Measurements from ENCODE around the gene UBE2H. TPM values are rescaled to one million over a fixed set of nuclear protein-coding genes. Genes with fewer than 3 reads are reported as not detected.
A peak's percentile ranks its signal among the peaks of the same experiment; 100 is the strongest.

The UBE2H gene
- total RNA-seq, 2 experiments from 2014 or later, result 27.9 to 28.3 TPM

DNA sequence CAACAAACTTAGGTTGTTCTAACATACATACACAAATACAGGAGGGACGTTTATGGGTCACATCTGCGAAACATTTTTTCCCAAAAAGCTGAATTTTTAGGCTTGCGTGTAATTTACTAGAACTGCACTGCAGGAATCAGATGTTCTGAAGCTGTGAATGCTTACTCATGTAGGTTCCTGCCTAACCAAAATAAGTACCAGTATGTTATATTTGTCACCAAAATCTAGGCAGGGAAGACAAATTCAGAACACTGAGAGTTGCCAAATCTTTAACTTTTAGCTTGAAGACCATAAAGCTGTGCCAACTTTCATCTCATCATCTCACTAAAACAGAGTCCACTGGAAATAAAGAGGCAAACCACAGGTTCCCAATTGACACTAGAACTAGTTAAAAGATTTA lies 5.7 kb downstream of the UBE2H start:
- no peaks in the 10 kb centered on the region for H3K9me3 Mint-ChIP-seq (ENCODE audit: low read depth)
- CTCF ChIA-PET, result no interaction called here
- H3K27me3 Mint-ChIP-seq, result no peaks in the 10 kb centered on the region
- DNase-seq, result no peak
- no peak overlapping the region for H3K4me3 Mint-ChIP-seq
- H3K27ac Mint-ChIP-seq, result no peak overlapping the region
- no peak for ATAC-seq
- H3K4me1 Mint-ChIP-seq, result peaks cover 6% of the 10 kb centered on the region
- peaks cover 15% of the 10 kb centered on the region for H3K36me3 Mint-ChIP-seq

- ATAC-seq, result no peak
- CTCF ChIA-PET, result no interaction called here
Measured at GRCh38 chr7:129946282-129946681, 6.5 kb downstream of the UBE2H start.

GRCh38 chr7:129943352-129943751 lies 9.4 kb downstream of the UBE2H start:
- CTCF ChIA-PET, result no interaction called here
- ATAC-seq (no peak), DNase-seq (no peak)
- Mint-ChIP-seq H3K27ac (no peak overlapping the region), H3K9me3 (ENCODE audit: low read depth) (no peaks in the 10 kb centered on the region), H3K36me3 (peaks cover 15% of the 10 kb centered on the region), H3K27me3 (no peaks in the 10 kb centered on the region), H3K4me1 (peaks cover 4% of the 10 kb centered on the region), H3K4me3 (no peak overlapping the region)

More at GRCh38 chr7:129946282-129946681, 6.5 kb downstream of the UBE2H start:
- peaks cover 4% of the 10 kb centered on the region for H3K4me1 Mint-ChIP-seq
- H3K27ac Mint-ChIP-seq, result no peak overlapping the region
- H3K36me3 Mint-ChIP-seq, result peaks cover 15% of the 10 kb centered on the region
- no peaks in the 10 kb centered on the region for H3K27me3 Mint-ChIP-seq
- H3K9me3 Mint-ChIP-seq (ENCODE audit: low read depth), result no peaks in the 10 kb centered on the region
- H3K4me3 Mint-ChIP-seq, result no peak overlapping the region
- DNase-seq, result no peak

DNA sequence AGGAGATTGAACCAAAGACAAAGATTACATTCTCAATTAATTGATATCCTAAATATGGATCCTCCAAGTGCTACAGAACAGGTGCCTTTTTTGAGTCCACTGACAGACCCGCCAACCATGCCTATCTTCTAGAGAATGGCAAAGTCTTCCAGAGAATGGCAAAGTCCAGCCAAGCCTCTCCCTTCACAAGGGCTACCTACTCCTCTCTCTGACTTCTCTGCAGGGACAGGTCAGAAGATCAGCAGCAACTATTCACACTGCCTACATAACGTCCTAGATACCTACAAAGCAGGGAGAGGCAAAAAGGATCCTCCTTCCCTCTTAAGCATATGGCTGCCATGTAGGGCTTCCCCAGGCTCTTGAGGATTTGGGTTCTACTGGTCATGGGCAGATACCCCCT lies 12.4 kb downstream of the UBE2H start:
- H3K4me3 Mint-ChIP-seq, result no peak overlapping the region
- H3K9me3 Mint-ChIP-seq (ENCODE audit: low read depth), result no peaks in the 10 kb centered on the region
- H3K27me3 Mint-ChIP-seq, result no peaks in the 10 kb centered on the region
- DNase-seq (no peak), ATAC-seq (no peak)
- CTCF ChIA-PET, result no interaction called here
- no peaks in the 10 kb centered on the region for H3K4me1 Mint-ChIP-seq
- H3K36me3 Mint-ChIP-seq, result peaks cover 12% of the 10 kb centered on the region
- no peak overlapping the region for H3K27ac Mint-ChIP-seq

- DNase-seq, result no peak
- Mint-ChIP-seq H3K36me3 (peaks cover 8% of the 10 kb centered on the region), H3K4me3 (no peak overlapping the region), H3K4me1 (no peaks in the 10 kb centered on the region), H3K27me3 (no peaks in the 10 kb centered on the region), H3K27ac (no peak overlapping the region), H3K9me3 (ENCODE audit: low read depth) (no peaks in the 10 kb centered on the region)
- ATAC-seq, result no peak
- CTCF ChIA-PET, result no interaction called here
Measured at GRCh38 chr7:129939881-129940280, 12.9 kb downstream of the UBE2H start.

- Mint-ChIP-seq H3K27ac (no peak overlapping the region), H3K9me3 (ENCODE audit: low read depth) (no peaks in the 10 kb centered on the region), H3K27me3 (no peaks in the 10 kb centered on the region), H3K4me1 (no peaks in the 10 kb centered on the region), H3K4me3 (no peak overlapping the region), H3K36me3 (peaks cover 5% of the 10 kb centered on the region)
- DNase-seq (no peak), ATAC-seq (no peak)
- CTCF ChIA-PET, result interaction anchor here (1.2 kb wide), 1 partner anchor 15 kb away, joined by 3 read pairs; no protein-coding TSS in a partner anchor
Measured at GRCh38 chr7:129933627-129934026, 19.1 kb downstream of the UBE2H start.

DNA sequence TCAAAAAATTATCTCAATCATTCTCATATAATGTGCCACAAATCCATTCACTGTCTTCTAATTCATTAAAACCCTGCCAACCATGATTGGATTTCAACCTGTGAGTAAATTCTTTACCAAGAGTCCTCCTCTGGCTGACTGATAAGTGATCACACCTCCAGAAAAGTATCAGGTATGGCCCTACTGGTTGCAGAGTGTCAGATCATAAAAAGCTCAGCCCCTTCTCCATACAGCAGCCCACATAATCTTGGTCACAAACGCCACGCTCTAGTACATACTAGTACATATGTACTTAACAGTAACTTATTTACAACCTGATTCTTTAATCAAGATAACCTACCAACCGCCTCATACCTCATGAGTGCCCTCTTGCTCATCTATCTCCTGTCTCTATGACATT lies 26.1 kb downstream of the UBE2H start:
- ATAC-seq, result no peak
- no peak for DNase-seq
- Mint-ChIP-seq H3K27me3 (no peaks in the 10 kb centered on the region), H3K4me1 (peaks cover 6% of the 10 kb centered on the region), H3K9me3 (ENCODE audit: low read depth) (no peaks in the 10 kb centered on the region), H3K4me3 (no peak overlapping the region), H3K27ac (no peak overlapping the region), H3K36me3 (peaks cover 11% of the 10 kb centered on the region)
- CTCF ChIA-PET, result interaction anchor here (1.5 kb wide), 1 partner anchor 12 kb away, joined by 3 read pairs; no protein-coding TSS in a partner anchor

- Mint-ChIP-seq H3K4me1 (peaks cover 6% of the 10 kb centered on the region), H3K4me3 (no peak overlapping the region), H3K36me3 (peaks cover 11% of the 10 kb centered on the region), H3K9me3 (ENCODE audit: low read depth) (no peaks in the 10 kb centered on the region), H3K27me3 (no peaks in the 10 kb centered on the region), H3K27ac (no peak overlapping the region)
- CTCF ChIA-PET, result interaction anchor here (1.1 kb wide), 1 partner anchor 24 kb away, joined by 3 read pairs; no protein-coding TSS in a partner anchor
- no peak for ATAC-seq
- DNase-seq, result no peak
Measured at GRCh38 chr7:129925416-129926002, 27.3 kb downstream of the UBE2H start.

- DNase-seq, result no peak
- no peak overlapping the region for H3K4me3 Mint-ChIP-seq
- H3K36me3 Mint-ChIP-seq, result peaks cover 13% of the 10 kb centered on the region
- H3K9me3 Mint-ChIP-seq (ENCODE audit: low read depth), result no peaks in the 10 kb centered on the region
- peaks cover 6% of the 10 kb centered on the region for H3K4me1 Mint-ChIP-seq
- no peak overlapping the region for H3K27ac Mint-ChIP-seq
- CTCF ChIA-PET, result no interaction called here
- ATAC-seq, result no peak
- H3K27me3 Mint-ChIP-seq, result no peaks in the 10 kb centered on the region
Measured at GRCh38 chr7:129924602-129925001, 28.2 kb downstream of the UBE2H start.

DNA sequence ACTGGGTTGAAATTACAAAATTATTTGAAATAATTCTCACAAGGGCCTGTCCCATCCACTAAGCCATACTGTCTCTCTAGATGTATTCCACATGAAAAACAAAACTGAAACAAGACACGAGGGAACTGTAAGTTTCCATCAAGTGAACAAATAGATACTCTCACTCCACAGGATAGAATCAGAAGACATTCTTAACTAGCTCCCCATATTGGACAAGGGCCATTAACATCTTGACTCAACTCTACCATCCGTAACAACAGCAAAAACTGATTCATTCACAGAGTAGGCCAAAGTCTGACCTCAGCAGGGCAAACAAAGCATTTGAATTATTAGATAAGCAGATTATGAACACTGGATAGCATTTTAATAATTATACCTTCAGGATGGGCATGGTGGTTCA lies 29.1 kb downstream of the UBE2H start:
- H3K36me3 Mint-ChIP-seq, result peaks cover 12% of the 10 kb centered on the region
- DNase-seq, result no peak
- no peak overlapping the region for H3K27ac Mint-ChIP-seq
- H3K4me3 Mint-ChIP-seq, result no peak overlapping the region
- no peaks in the 10 kb centered on the region for H3K9me3 Mint-ChIP-seq (ENCODE audit: low read depth)
- CTCF ChIA-PET, result no interaction called here
- peak; percentile 27 for ATAC-seq
- peaks cover 6% of the 10 kb centered on the region for H3K4me1 Mint-ChIP-seq
- no peaks in the 10 kb centered on the region for H3K27me3 Mint-ChIP-seq

DNA sequence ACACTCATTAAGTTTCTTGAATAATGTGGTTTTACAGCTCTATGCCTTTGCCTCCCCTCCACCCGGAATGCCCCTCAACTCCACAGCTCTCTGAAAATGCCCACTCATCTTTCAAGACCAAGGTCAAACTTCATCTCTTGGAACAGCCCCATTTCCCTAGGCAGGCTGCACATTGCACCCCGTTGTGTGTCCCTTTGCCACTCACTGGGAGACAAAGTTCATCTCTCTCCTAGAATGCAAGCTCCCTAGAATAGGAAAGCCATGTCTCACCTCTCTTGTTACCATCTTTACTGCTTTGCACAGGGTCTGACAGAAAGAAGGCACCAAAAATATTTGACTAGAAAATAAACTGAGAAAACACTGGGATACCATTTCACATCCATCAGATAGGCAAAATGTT lies 33.3 kb downstream of the UBE2H start:
- Mint-ChIP-seq H3K4me3 (no peak overlapping the region), H3K36me3 (peaks cover 8% of the 10 kb centered on the region), H3K27ac (no peak overlapping the region), H3K4me1 (peaks cover 17% of the 10 kb centered on the region), H3K27me3 (no peaks in the 10 kb centered on the region), H3K9me3 (ENCODE audit: low read depth) (peaks cover 2% of the 10 kb centered on the region)
- no peak for ATAC-seq
- CTCF ChIA-PET, result interaction anchor here (0.7 kb wide), 1 partner anchor 129 kb away, joined by 6 read pairs; no protein-coding TSS in a partner anchor
- no peak for DNase-seq

- ATAC-seq (no peak), DNase-seq (no peak)
- Mint-ChIP-seq H3K36me3 (peaks cover 8% of the 10 kb centered on the region), H3K27ac (no peak overlapping the region), H3K27me3 (no peaks in the 10 kb centered on the region), H3K4me1 (peaks cover 15% of the 10 kb centered on the region), H3K4me3 (no peak overlapping the region), H3K9me3 (ENCODE audit: low read depth) (peaks cover 2% of the 10 kb centered on the region)
- CTCF ChIA-PET, result interaction anchor here (0.6 to 0.7 kb wide), 2 partner anchors 130 to 263 kb away, joined by 3 to 6 read pairs; no protein-coding TSS in a partner anchor
Measured at GRCh38 chr7:129918922-129919321, 33.8 kb downstream of the UBE2H start.

DNA sequence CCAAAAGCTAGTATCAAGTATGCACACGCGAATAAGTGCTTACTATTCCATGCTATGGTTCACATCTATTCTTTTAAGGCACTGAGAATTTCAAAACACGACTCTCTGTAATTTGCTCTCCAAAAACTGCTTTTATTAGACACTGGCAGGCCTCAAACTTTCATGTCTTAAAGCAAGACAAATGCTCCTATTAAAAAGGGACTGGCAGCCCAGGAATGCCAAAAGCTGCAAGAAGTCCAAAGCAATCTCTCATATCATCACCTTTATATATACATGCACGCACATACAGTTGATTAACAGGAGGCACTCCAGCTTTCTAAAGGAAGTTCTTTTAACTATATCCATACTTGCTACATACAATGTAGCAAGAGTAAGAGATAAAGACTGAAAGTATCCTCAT lies 34.8 kb downstream of the UBE2H start:
- Mint-ChIP-seq H3K27ac (no peak overlapping the region), H3K27me3 (no peaks in the 10 kb centered on the region), H3K9me3 (ENCODE audit: low read depth) (peaks cover 2% of the 10 kb centered on the region), H3K36me3 (peaks cover 7% of the 10 kb centered on the region), H3K4me1 (peaks cover 11% of the 10 kb centered on the region), H3K4me3 (no peak overlapping the region)
- ATAC-seq (no peak), DNase-seq (no peak)
- CTCF ChIA-PET, result interaction anchor here (0.7 kb wide), 1 partner anchor 932 kb away, joined by 4 read pairs; no protein-coding TSS in a partner anchor

- no peak overlapping the region for H3K4me3 Mint-ChIP-seq
Measured at GRCh38 chr7:129914536-129915272, 38.1 kb downstream of the UBE2H start.

More at GRCh38 chr7:129914536-129915272, 38.1 kb downstream of the UBE2H start:
- CTCF ChIA-PET, result interaction anchor here (1.0 kb wide), 1 partner anchor 12 kb away, joined by 3 read pairs; no protein-coding TSS in a partner anchor
- Mint-ChIP-seq H3K9me3 (ENCODE audit: low read depth) (peaks cover 2% of the 10 kb centered on the region), H3K4me1 (peaks cover 11% of the 10 kb centered on the region), H3K36me3 (peaks cover 11% of the 10 kb centered on the region), H3K27ac (no peak overlapping the region), H3K27me3 (no peaks in the 10 kb centered on the region)
- ATAC-seq (no peak), DNase-seq (no peak)
